ENCODE measurements around the gene MICU1.

GRCh38 chr10:72449941-72450441, 175.9 kb downstream of the MICU1 start:
- TF ChIP-seq EZH2phosphoT487 (IDR thresholded peaks at IDR 0.05; ENCODE audit: unreplicated experiment) (no peak), CREB1 (CRISPR knock-in tag; IDR thresholded peaks at IDR 0.05; ENCODE audit: low read depth) (no peak), POLR2AphosphoS5 (IDR thresholded peaks at IDR 0.05; ENCODE audit: low read depth) (no peak), EZH2 (IDR thresholded peaks at IDR 0.05; ENCODE audit: low read depth, unreplicated experiment) (no peak), STAT1 (IDR thresholded peaks at IDR 0.05; ENCODE audit: unreplicated experiment) (no peak), ZNF331 (CRISPR knock-in tag; IDR thresholded peaks at IDR 0.05; ENCODE audit: low read depth) (no peak), ZNF114 (CRISPR knock-in tag; IDR thresholded peaks at IDR 0.05) (no peak), ZNF462 (CRISPR knock-in tag; IDR thresholded peaks at IDR 0.05) (no peak), JUNB (IDR thresholded peaks at IDR 0.05; ENCODE audit: unreplicated experiment) (no peak)
- TF ChIP-seq, protein P1, sequence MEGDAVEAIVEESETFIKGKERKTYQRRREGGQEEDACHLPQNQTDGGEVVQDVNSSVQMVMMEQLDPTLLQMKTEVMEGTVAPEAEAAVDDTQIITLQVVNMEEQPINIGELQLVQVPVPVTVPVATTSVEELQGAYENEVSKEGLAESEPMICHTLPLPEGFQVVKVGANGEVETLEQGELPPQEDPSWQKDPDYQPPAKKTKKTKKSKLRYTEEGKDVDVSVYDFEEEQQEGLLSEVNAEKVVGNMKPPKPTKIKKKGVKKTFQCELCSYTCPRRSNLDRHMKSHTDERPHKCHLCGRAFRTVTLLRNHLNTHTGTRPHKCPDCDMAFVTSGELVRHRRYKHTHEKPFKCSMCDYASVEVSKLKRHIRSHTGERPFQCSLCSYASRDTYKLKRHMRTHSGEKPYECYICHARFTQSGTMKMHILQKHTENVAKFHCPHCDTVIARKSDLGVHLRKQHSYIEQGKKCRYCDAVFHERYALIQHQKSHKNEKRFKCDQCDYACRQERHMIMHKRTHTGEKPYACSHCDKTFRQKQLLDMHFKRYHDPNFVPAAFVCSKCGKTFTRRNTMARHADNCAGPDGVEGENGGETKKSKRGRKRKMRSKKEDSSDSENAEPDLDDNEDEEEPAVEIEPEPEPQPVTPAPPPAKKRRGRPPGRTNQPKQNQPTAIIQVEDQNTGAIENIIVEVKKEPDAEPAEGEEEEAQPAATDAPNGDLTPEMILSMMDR (conservative IDR thresholded peaks at IDR 0.05; ENCODE audit: low read depth in 2 of 2) = no peak

Measured in GM23338 (cell line).